GM12891 (cell line): Measurements from ENCODE around the gene NDUFA5.
A peak's percentile ranks its signal among the peaks of the same experiment; 100 is the strongest.

Source experiments
- DNase-seq: peaks from one replicate; pipeline ENCODE4 v3.0.0; 2011; ENCODE audit warnings: low spot score; ENCODE audit not compliant: insufficient read length
- FAIRE-seq: peaks from 2 replicates; lab custom pipeline; 2011; peaks lifted over from hg19 to GRCh38; lab: Jason Lieb, UNC
- PAX5 ChIP-seq: IDR thresholded peaks from 2 replicates; pipeline ENCODE4 v1.6.1; 2011; ENCODE audit warnings: low read length, moderate library complexity, mild to moderate bottlenecking; ENCODE audit not compliant: insufficient read depth, severe bottlenecking
- POLR2A ChIP-seq: IDR thresholded peaks from 2 replicates; pipeline ENCODE4 v1.6.1; 2011; ENCODE audit warnings: low read depth, low read length, control low read depth
- POLR2AphosphoS5 ChIP-seq: IDR thresholded peaks from 2 replicates; pipeline ENCODE4 v1.6.1; 2011; ENCODE audit warnings: low read depth, low read length, control low read depth
- POU2F2 ChIP-seq: IDR thresholded peaks from 2 replicates; pipeline ENCODE4 v1.6.1; 2011; ENCODE audit warnings: low read depth, mild to moderate bottlenecking, control low read depth, low read length, moderate library complexity
- SPI1 ChIP-seq: IDR thresholded peaks from 2 replicates; pipeline ENCODE4 v1.6.1; 2011; ENCODE audit warnings: low read depth, low read length, control low read depth
- TAF1 ChIP-seq: IDR thresholded peaks from 2 replicates; pipeline ENCODE4 v1.6.1; 2011; ENCODE audit warnings: low read depth, low read length, control low read depth

Gene NDUFA5

GRCh38 chr7:123580406-123581161, 23.0 kb upstream of the NDUFA5 start:
- DNase-seq (no peak), FAIRE-seq (peak; percentile 13)
- TF ChIP-seq PAX5 (no peak), POLR2AphosphoS5 (no peak), POU2F2 (no peak), POLR2A (no peak)

- no peak for TF ChIP-seq POU2F2
- TF ChIP-seq POLR2A = no peak
- no peak for TF ChIP-seq PAX5
- DNase-seq = no peak
- FAIRE-seq = no peak
Observed at GRCh38 chr7:123579416-123579815, 21.8 kb upstream of the NDUFA5 start.

GRCh38 chr7:123573896-123574467, 16.4 kb upstream of the NDUFA5 start:
- FAIRE-seq (no peak), DNase-seq (no peak)
- TF ChIP-seq POLR2A (no peak), SPI1 (no peak), TAF1 (no peak), POLR2AphosphoS5 (no peak), POU2F2 (no peak), PAX5 (no peak)

- DNase-seq = no peak
- FAIRE-seq = no peak
- no peak for TF ChIP-seq POU2F2
- TF ChIP-seq SPI1 = no peak
- TF ChIP-seq POLR2AphosphoS5 = no peak
- no peak for TF ChIP-seq TAF1
- TF ChIP-seq POLR2A = no peak
- TF ChIP-seq PAX5 = no peak
Observed at GRCh38 chr7:123573341-123573740, 15.7 kb upstream of the NDUFA5 start.

- DNase-seq = no peak
Observed at GRCh38 chr7:123571684-123572083, 14.1 kb upstream of the NDUFA5 start.

GRCh38 chr7:123571187-123571586, 13.6 kb upstream of the NDUFA5 start:
- TF ChIP-seq PAX5 = no peak
- TF ChIP-seq SPI1 = no peak
- FAIRE-seq (no peak), DNase-seq (no peak)

More at GRCh38 chr7:123571684-123572083, 14.1 kb upstream of the NDUFA5 start:
- no peak for TF ChIP-seq POU2F2
- TF ChIP-seq SPI1 = no peak
- TF ChIP-seq TAF1 = no peak
- TF ChIP-seq PAX5 = no peak
- FAIRE-seq = no peak

- no peak for FAIRE-seq
- TF ChIP-seq TAF1 (no peak), PAX5 (no peak), POLR2A (no peak), POU2F2 (no peak), POLR2AphosphoS5 (no peak), SPI1 (no peak)
- DNase-seq = no peak
Observed at GRCh38 chr7:123570390-123571182, 13.0 kb upstream of the NDUFA5 start.

GRCh38 chr7:123569352-123570010, 11.9 kb upstream of the NDUFA5 start:
- TF ChIP-seq PAX5 (no peak), SPI1 (no peak), TAF1 (no peak), POU2F2 (no peak), POLR2A (no peak), POLR2AphosphoS5 (no peak)
- DNase-seq (no peak), FAIRE-seq (no peak)

GRCh38 chr7:123562121-123562520, 4.5 kb upstream of the NDUFA5 start:
- DNase-seq = no peak
- no peak for FAIRE-seq
- TF ChIP-seq PAX5 (no peak), SPI1 (no peak), POLR2A (no peak), TAF1 (no peak), POLR2AphosphoS5 (no peak), POU2F2 (no peak)
